Activated CD8-positive, alpha-beta T cell treated with anti-CD3 and anti-CD28 coated beads, Interleukin-2, amount 10 ng/mL, durations not matched to agents 7 days and 5 days (primary cell): ENCODE data around the gene PCSK6. TPM values are rescaled to one million over a fixed set of nuclear protein-coding genes. Genes with fewer than 3 reads are reported as not detected.
A peak's percentile ranks its signal among the peaks of the same experiment; 100 is the strongest.
"Not testable (repeated sequence)": the region's sequence is repeated elsewhere in the genome, so short reads cannot be mapped to it uniquely, and the experiment has no call there.

Source experiments
- ATAC-seq: fragments of 150-1000 bp; cut with Tn5 transposase; one replicate; pipeline ENCODE4 v1.10.0; 2021; ENCODE audit warnings: moderate library complexity
- CTCF ChIA-PET: fragments of 350-600 bp; sonication (Branson Sonifier 250); formaldehyde crosslinking; loops from one replicate; lab custom pipeline; 2021; ENCODE audit warnings: antibody characterized with exemption; lab: Charles Lee
- POLR2A ChIA-PET: fragments of 350-600 bp; sonication (Branson Sonifier 250); formaldehyde crosslinking; loops from one replicate; lab custom pipeline; 2021; ENCODE audit warnings: antibody characterized with exemption; lab: Charles Lee
- DNase-seq: peaks from one replicate; pipeline ENCODE4 v3.0.0-alpha.2; 2020
- H3K27ac Mint-ChIP-seq: one replicate; pipeline ENCODE4 v1.8.0; 2021; ENCODE audit warnings: mild to moderate bottlenecking, mixed read lengths
- H3K27me3 Mint-ChIP-seq: one replicate; pipeline ENCODE4 v1.8.0; 2021; ENCODE audit warnings: low read depth, mixed read lengths
- H3K36me3 Mint-ChIP-seq: one replicate; pipeline ENCODE4 v1.8.0; 2021; ENCODE audit warnings: low read depth, mixed read lengths
- H3K4me1 Mint-ChIP-seq: one replicate; pipeline ENCODE4 v1.8.0; 2021; ENCODE audit warnings: low read depth, mixed read lengths
- H3K4me3 Mint-ChIP-seq: one replicate; pipeline ENCODE4 v1.8.0; 2021; ENCODE audit warnings: mild to moderate bottlenecking, mixed read lengths
- H3K9me3 Mint-ChIP-seq: one replicate; pipeline ENCODE4 v1.8.0; 2022; ENCODE audit warnings: mixed read lengths; ENCODE audit not compliant: insufficient read depth
- total RNA-seq, 2 experiments: library from RNA; stranded (reverse); gene quantifications; one replicate each; pipeline ENCODE4 v1.2.3, GENCODE V29; 2021

Gene PCSK6
- total RNA-seq, 2 experiments from 2014 or later, result 0.68 to 0.76 TPM

DNA sequence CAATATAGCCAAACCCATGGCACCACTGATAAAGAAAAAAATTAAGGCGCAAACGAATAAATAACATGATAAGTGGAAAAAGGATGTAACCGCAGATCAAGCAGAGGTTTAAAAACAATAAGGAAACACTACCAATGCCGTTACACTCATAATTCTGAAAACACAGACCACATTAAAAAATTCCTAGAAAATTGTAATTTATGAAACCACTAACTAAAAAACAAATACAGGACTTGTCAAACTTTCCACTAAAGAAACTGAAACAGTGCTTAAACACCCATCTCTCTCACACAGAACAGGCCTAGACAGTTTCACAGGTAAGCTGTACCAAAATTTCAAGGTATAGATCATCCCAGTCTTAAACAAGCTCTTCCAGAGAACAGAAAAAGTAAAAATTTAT is 28.4 kb downstream of the PCSK6 start:
- CTCF ChIA-PET, result interaction anchor here (0.6 to 1.9 kb wide), 3 partner anchors 41 to 181 kb away, joined by 3 to 6 read pairs (median 4); no protein-coding TSS in a partner anchor
- no peak overlapping the region for H3K4me3 Mint-ChIP-seq
- peak; percentile 58 for ATAC-seq

DNA sequence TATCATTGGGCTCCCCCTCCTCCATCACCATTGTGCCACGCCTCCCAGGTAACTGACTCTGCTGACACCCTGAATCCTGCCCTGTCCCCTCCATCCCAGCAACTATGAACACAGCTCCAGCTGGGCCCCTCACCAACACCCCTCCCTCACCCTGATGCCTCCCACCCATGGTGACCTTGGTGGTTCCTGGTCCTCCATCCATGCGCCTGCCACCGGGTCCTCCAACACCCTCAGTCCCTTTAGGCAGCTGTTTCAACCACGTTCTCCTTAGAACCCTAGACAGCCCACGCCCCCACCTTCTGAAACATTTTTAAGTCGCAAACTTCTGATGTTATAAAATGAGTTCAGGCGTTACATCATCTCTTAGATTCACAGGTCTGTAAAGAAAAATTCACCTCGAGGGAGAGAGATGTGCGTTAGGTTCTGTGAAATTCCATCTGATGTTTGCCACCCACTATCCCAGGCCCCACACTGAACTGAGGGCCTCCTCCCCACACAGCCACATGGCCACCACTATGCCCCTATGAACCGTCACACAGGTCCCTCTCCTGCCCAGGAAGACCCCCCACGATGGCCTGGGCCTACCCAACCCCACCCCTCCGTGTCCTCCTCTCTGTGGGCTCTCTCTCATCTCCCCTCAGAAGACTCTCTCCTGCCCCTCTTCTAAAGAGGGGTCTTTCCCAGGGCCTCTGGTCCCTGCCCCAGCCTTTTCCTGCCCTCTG is 29.8 kb downstream of the PCSK6 start:
- CTCF ChIA-PET, result no interaction called here
- no peak overlapping the region for H3K4me3 Mint-ChIP-seq
- H3K27ac Mint-ChIP-seq, result peak overlapping the region; percentile 47
- H3K4me1 Mint-ChIP-seq, result peaks cover 29% of the 10 kb centered on the region
- peaks cover 3% of the 10 kb centered on the region for H3K27me3 Mint-ChIP-seq
- POLR2A ChIA-PET, result no interaction called here
- DNase-seq (no peak), ATAC-seq (no peak)
- H3K9me3 Mint-ChIP-seq, result no peaks in the 10 kb centered on the region
- no peaks in the 10 kb centered on the region for H3K36me3 Mint-ChIP-seq

More for the DNA sequence above, 28.4 kb downstream of the PCSK6 start:
- DNase-seq, result no peak
- Mint-ChIP-seq H3K4me1 (peaks cover 19% of the 10 kb centered on the region), H3K27ac (peak overlapping the region; percentile 21), H3K36me3 (no peaks in the 10 kb centered on the region), H3K27me3 (peaks cover 2% of the 10 kb centered on the region), H3K9me3 (no peaks in the 10 kb centered on the region)
- POLR2A ChIA-PET, result no interaction called here

DNA sequence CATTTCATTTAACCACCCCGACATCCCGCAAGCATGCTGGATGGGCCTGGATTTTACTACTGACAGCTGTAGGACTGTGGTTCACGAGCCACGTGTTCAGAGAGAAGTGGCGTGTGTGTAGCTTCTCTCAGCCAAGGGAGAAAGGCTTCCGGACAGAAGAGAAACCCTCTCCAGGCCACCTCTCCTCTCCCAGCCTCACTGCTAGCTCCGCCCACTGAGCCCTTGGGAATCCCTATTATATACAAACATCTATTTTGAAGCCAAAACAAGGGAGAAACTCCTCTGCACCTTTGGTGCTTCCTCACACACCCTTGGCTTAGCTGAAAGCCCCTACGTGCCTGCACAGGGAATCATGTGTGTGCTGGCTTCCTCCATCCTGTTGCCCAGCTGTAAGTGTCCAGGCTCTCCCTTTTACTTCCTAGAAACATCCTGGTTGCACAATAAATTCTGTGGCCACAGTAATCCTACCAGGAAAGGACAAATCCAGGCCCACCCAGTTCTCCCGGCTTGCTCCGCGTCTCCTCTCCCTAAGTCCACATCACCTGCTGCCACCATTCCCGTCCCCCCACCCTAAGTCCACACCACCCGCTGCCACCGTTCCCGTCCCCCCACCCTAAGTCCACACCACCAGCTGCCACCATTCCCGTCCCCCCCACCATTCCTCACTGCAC is 30.5 kb downstream of the PCSK6 start:
- ChIA-PET POLR2A (interaction anchor here (1.3 kb wide), 1 partner anchor 164 kb away, joined by 3 read pairs; the partner anchor contains the start of gene SNRPA1), CTCF (no interaction called here)
- no peaks in the 10 kb centered on the region for H3K36me3 Mint-ChIP-seq
- no peak overlapping the region for H3K4me3 Mint-ChIP-seq
- no peaks in the 10 kb centered on the region for H3K9me3 Mint-ChIP-seq
- DNase-seq, result no peak
- no peak for ATAC-seq
- peaks cover 3% of the 10 kb centered on the region for H3K27me3 Mint-ChIP-seq
- H3K27ac Mint-ChIP-seq, result no peak overlapping the region
- H3K4me1 Mint-ChIP-seq, result peaks cover 29% of the 10 kb centered on the region

DNA sequence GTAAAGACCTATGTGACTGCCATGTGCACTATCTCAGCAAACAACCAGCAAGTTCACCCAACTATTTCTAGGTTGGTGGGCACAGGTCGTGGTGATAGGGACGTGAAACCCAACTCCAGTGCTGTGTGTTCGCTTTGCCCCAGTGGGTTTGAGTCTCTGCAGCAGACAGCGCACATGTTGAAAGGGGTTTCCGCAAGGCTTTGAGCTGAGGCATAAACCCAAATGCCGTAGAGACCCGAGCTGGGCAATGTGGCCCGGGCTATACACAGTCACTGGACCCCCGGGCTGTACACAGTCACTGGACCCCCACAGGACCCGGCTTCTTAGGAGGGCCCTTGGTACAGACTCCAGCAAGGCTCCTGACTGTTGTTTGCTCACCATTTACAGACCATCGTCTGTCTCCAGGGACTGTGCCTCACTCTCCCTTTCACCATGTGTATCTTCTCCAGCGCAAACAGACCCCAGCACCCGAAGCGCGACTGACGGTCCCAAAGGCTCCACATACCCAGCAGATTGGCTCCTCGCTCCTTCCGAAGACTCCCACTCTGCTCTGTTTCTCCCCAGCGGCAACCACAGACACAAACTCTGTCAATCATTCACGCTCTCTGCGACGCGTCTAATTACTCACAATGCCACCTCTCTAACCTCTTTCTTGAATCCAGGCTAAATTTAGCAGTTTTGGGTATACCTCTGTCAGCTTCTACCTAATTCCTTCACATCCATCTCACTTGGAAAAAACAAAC is 31.2 kb downstream of the PCSK6 start:
- Mint-ChIP-seq H3K4me3 (no peak overlapping the region), H3K36me3 (no peaks in the 10 kb centered on the region), H3K27ac (no peak overlapping the region), H3K9me3 (no peaks in the 10 kb centered on the region), H3K4me1 (peaks cover 29% of the 10 kb centered on the region), H3K27me3 (peaks cover 3% of the 10 kb centered on the region)
- CTCF ChIA-PET, result no interaction called here
- ATAC-seq (no peak), DNase-seq (no peak)
- POLR2A ChIA-PET, result interaction anchor here (1.3 kb wide), 1 partner anchor 163 kb away, joined by 3 read pairs; the partner anchor contains the start of gene SNRPA1

DNA sequence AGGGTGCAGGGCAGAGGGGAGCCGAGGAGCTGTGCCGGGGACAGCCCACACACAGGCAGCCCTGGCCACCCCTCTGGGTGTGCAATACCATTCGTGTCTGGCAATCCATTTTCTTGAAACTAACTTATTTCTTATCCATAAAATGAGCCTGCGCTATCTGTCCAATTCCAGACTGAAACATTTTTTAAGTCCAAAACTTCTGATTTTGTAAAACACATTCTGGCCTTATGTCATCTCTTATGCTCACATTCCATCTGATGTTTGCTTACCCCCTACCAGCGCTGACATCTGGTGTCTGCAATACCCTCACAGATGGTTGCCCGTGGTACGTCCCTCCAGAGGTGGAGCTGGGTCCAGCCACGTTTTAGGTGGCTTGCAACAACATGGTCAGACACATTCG is 31.8 kb downstream of the PCSK6 start:
- Mint-ChIP-seq H3K27me3 (peaks cover 3% of the 10 kb centered on the region), H3K27ac (no peak overlapping the region), H3K4me1 (peaks cover 29% of the 10 kb centered on the region)

DNA sequence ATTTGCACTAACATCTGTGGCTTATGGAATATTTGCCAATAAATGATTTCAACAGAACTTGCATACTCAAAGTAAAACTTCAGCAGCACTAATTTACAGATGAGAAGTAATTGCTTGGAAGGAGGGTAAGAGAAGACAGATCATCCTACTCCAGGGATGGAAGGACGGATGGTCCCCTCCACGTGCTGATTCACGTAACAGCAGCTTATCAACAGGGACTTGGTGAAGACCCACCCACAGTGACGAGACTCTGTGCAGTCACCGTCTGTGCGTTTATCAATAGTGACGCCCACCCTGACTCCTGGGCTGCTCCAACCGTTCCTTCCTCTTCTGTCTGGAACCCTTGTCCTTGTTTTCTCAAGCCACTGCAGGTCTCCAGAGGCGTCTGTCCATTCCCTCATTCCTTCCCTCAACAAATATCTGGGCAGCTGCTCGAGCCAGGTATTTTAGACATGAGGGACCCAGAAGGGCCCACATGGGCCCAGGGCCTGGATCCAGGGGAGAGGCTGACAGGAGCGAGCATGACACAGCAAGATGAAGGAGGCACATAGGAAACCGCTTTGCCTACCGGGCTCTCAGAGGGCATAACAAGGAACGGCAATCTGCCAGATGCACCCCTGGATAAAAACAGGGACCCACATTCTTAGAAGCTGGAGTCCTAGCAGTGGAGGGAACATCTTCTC is 33.3 kb downstream of the PCSK6 start:
- Mint-ChIP-seq H3K27ac (no peak overlapping the region), H3K4me1 (peaks cover 24% of the 10 kb centered on the region), H3K27me3 (peaks cover 6% of the 10 kb centered on the region), H3K36me3 (no peaks in the 10 kb centered on the region), H3K9me3 (no peaks in the 10 kb centered on the region), H3K4me3 (no peak overlapping the region)
- POLR2A ChIA-PET, result no interaction called here
- CTCF ChIA-PET, result no interaction called here
- DNase-seq, result no peak
- no peak for ATAC-seq

More for the DNA sequence above, 31.8 kb downstream of the PCSK6 start:
- ATAC-seq (no peak), DNase-seq (no peak)
- no peaks in the 10 kb centered on the region for H3K36me3 Mint-ChIP-seq
- CTCF ChIA-PET, result no interaction called here
- no peaks in the 10 kb centered on the region for H3K9me3 Mint-ChIP-seq
- POLR2A ChIA-PET, result interaction anchor here (1.3 kb wide), 1 partner anchor 163 kb away, joined by 3 read pairs; the partner anchor contains the start of gene SNRPA1
- no peak overlapping the region for H3K4me3 Mint-ChIP-seq

DNA sequence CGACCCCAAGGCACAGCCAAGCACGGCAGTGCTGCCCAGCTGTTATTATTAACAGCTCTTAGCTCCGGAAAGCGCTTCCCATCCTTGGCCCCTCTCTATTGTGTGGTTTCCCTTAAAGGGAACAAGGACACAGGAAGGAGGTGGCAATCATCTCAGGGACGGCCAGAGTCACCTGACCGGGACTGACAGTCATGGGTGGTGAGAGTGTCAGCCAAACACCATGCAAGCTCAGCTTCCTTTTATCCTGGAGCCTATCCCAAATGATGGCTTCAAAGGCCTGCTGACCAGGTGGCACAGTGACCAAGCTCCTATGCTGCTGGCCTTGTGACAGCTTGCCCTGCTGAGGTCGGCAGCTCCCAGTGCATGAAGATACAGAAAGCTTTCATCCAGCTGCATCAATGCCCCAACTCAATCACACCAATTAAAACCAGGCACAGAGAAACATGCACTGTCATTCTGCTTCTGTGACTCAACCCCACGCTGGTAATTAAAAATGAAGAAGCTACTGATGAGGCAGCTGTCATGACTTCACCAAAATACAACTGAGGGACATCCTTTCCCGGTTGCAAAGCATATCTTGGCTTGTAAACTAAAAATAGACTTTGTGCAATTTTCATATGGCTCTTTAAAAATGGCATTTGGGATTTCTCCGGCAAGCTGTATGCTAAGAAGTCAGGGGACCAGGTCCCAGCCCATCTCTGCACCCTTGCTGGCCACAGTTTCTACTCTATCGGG is 34.0 kb downstream of the PCSK6 start:
- no peak overlapping the region for H3K27ac Mint-ChIP-seq
- ATAC-seq (no peak), DNase-seq (no peak)
- no peaks in the 10 kb centered on the region for H3K36me3 Mint-ChIP-seq
- POLR2A ChIA-PET, result interaction anchor here (0.6 kb wide), 1 partner anchor 35 kb away, joined by 3 read pairs; no protein-coding TSS in a partner anchor
- H3K9me3 Mint-ChIP-seq, result no peaks in the 10 kb centered on the region
- H3K27me3 Mint-ChIP-seq, result peaks cover 6% of the 10 kb centered on the region
- peaks cover 17% of the 10 kb centered on the region for H3K4me1 Mint-ChIP-seq
- H3K4me3 Mint-ChIP-seq, result no peak overlapping the region
- CTCF ChIA-PET, result no interaction called here

DNA sequence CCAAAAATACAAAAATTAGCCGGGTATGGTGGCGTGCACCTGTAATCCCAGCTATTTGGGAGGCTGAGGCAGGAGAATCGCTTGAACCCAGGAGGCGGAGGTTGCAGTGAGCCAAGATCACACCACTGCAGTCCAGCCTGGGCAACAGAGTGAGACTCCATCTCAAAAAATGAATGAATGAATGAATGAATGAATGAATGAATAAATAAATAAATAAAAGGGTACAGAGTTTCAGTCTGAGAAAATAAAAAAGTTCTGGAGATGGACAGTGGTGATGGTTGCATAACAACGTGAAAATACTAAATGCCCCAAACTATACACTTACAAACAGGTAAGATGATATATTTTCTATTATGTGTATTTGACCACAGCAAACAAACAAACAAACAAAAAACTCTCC is 34.7 kb downstream of the PCSK6 start:
- H3K36me3 Mint-ChIP-seq, H3K9me3 Mint-ChIP-seq, CTCF ChIA-PET, H3K4me3 Mint-ChIP-seq, POLR2A ChIA-PET, H3K27me3 Mint-ChIP-seq, ATAC-seq, DNase-seq, H3K27ac Mint-ChIP-seq: not testable (repeated sequence)
- peaks cover 10% of the 10 kb centered on the region for H3K4me1 Mint-ChIP-seq

DNA sequence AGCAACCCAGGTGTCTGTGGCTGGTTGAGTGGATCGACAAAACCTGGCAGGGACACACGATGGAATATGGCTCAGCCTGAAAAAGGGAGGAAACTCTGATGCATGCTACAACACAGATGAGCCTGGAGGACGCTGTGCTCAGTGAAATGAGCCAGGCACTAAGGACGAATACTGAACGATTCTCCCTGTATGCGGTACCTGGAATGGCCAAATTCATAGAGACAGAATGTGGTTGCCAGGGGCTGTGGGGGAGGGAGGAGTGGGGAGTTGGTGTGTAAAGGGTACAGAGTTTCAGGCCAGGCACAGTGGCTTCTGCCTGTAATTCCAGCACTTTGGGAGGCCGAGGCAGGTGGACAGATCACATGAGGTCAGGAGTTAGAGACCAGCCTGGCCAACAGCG is 35.1 kb downstream of the PCSK6 start:
- POLR2A ChIA-PET, result no interaction called here
- peaks cover 10% of the 10 kb centered on the region for H3K4me1 Mint-ChIP-seq
- no peaks in the 10 kb centered on the region for H3K9me3 Mint-ChIP-seq
- peaks cover 6% of the 10 kb centered on the region for H3K27me3 Mint-ChIP-seq
- no peak for DNase-seq
- CTCF ChIA-PET, result no interaction called here
- H3K27ac Mint-ChIP-seq, result no peak overlapping the region
- no peak overlapping the region for H3K4me3 Mint-ChIP-seq
- H3K36me3 Mint-ChIP-seq, result no peaks in the 10 kb centered on the region
- ATAC-seq, result no peak

DNA sequence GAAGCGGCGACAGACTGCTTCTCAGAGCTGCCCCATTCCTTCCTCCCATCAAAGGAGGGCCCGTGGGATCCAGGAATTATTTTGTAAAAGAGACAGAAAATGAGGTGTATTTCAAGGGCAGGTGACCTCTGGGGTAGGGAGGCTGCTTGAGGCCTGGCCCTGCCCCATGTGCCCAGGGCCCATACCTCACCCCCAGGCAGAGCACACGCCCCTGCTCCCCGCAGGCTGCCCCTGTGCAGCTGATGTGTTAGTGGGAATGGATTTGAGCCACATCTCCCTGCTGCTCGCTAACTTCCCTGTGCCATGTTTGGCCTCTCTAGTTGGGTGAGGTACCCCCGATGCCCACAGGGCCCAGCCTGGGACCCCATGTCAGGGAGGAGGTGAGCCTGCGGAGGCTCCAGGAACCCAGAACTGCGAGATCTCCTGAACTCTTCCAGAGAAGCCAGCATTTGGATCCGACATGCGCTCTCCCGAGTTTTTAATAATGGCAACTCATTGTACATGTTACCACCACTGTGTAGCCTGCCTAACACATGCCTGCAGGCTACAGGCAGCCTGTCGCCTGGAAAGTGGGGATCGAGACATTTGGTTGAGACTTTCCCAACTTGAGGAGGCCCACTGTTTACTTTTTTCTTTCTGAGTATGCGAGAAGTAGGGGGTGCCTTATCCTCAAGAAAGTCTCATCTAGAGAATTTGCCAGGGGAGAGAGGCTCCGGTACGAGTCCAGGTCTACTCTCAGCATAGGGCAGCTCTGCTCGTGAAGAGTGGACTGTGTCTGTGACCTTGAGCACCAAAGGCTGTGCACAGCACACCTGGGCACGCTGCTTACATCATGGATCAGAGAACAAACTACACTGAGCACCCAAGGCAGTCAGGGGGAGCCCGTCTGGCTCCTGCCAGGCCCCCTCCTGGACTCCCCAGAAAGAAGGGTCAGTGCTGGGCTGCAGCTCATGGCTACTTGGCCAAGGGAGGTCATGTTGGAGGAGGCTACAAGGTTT is 36.1 kb downstream of the PCSK6 start:
- DNase-seq (no peak), ATAC-seq (no peak)
- Mint-ChIP-seq H3K9me3 (no peaks in the 10 kb centered on the region), H3K27ac (no peak overlapping the region), H3K4me3 (no peak overlapping the region), H3K36me3 (no peaks in the 10 kb centered on the region), H3K4me1 (peaks cover 10% of the 10 kb centered on the region), H3K27me3 (peaks cover 6% of the 10 kb centered on the region)
- ChIA-PET CTCF (interaction anchor here (1.3 kb wide), 1 partner anchor 133 kb away, joined by 3 read pairs; no protein-coding TSS in a partner anchor), POLR2A (no interaction called here)
